CD4-positive, alpha-beta memory T cell (primary cell): ENCODE results near the gene CCDC192. TPM values are rescaled to one million over a fixed set of nuclear protein-coding genes. Genes with fewer than 3 reads are reported as not detected.
"Not testable (repeated sequence)": the region's sequence is repeated elsewhere in the genome, so short reads cannot be mapped to it uniquely, and the experiment has no call there.

Experiments
- CTCF ChIA-PET: fragments of 350-600 bp; sonication (Branson Sonifier 250); formaldehyde crosslinking; loops from one replicate; lab custom pipeline; 2021; ENCODE audit warnings: inconsistent platforms; ENCODE audit not compliant: partially characterized antibody; lab: Charles Lee
- POLR2A ChIA-PET: fragments of 350-600 bp; sonication (Branson Sonifier 250); formaldehyde crosslinking; loops from one replicate; lab custom pipeline; 2021; ENCODE audit not compliant: partially characterized antibody; lab: Charles Lee
- DNase-seq, 5 donors: peaks; one replicate each; pipeline versions ENCODE4 v3.0.0 to v3.0.0-alpha.2; 2020 to 2022; ENCODE audit warnings: mixed read lengths in 1 of 5
- H3K27ac ChIP-seq: one replicate; pipeline ENCODE4 v1.7.0; 2013; ENCODE audit warnings: low read depth, low read length
- H3K27me3 ChIP-seq: 2 replicates; pipeline ENCODE4 v1.7.0; 2013; ENCODE audit warnings: mild to moderate bottlenecking, low read length, moderate library complexity; ENCODE audit not compliant: insufficient read depth
- H3K36me3 ChIP-seq: 2 replicates; pipeline ENCODE4 v1.7.0; 2013; ENCODE audit warnings: mild to moderate bottlenecking, low read length, moderate library complexity; ENCODE audit not compliant: insufficient read depth
- H3K4me1 ChIP-seq: 2 replicates; pipeline ENCODE4 v1.7.0; 2013; ENCODE audit warnings: mild to moderate bottlenecking, low read length, moderate library complexity; ENCODE audit not compliant: insufficient read depth
- H3K4me3 ChIP-seq, 2 donors: one replicate each; pipeline ENCODE4 v1.7.0; 2013; ENCODE audit warnings: low read length in 2 of 2, mild to moderate bottlenecking in 1 of 2
- H3K9me3 ChIP-seq, 2 donors: one replicate each; pipeline ENCODE4 v1.7.0; 2013; ENCODE audit warnings: low read length in 2 of 2, control low read depth in 1 of 2; ENCODE audit not compliant: control insufficient read depth in 1 of 2
- H3K27ac Mint-ChIP-seq, 7 donors: one replicate each; pipeline ENCODE4 v1.8.0; 2020 to 2021; ENCODE audit warnings: mixed read lengths in 7 of 7, mild to moderate bottlenecking in 6 of 7, inconsistent platforms in 3 of 7, moderate library complexity in 3 of 7
- H3K27me3 Mint-ChIP-seq, 2 donors: one replicate each; pipeline ENCODE4 v1.8.0; 2020 to 2021; ENCODE audit warnings: mixed read lengths in 2 of 2
- H3K36me3 Mint-ChIP-seq, 2 donors: one replicate each; pipeline ENCODE4 v1.8.0; 2020 to 2021; ENCODE audit warnings: mixed read lengths in 2 of 2, inconsistent platforms in 1 of 2, mild to moderate bottlenecking in 1 of 2
- H3K4me1 Mint-ChIP-seq, 4 donors: one replicate each; pipeline ENCODE4 v1.8.0; 2020 to 2021; ENCODE audit warnings: mixed read lengths in 4 of 4, mild to moderate bottlenecking in 1 of 4
- H3K4me3 Mint-ChIP-seq, 8 donors: one replicate each; pipeline ENCODE4 v1.8.0; 2020 to 2021; ENCODE audit warnings: mixed read lengths in 8 of 8, mild to moderate bottlenecking in 7 of 8, moderate library complexity in 6 of 8, inconsistent platforms in 3 of 8
- H3K9me3 Mint-ChIP-seq, 8 donors: one replicate each; pipeline ENCODE4 v1.8.0; 2020 to 2021; ENCODE audit warnings: mixed read lengths in 8 of 8, mild to moderate bottlenecking in 5 of 8, inconsistent platforms in 3 of 8, moderate library complexity in 1 of 8
- intact Hi-C: fragments of 100-400 bp; cut with micrococcal nuclease; formaldehyde crosslinking; loops from one replicate; pipeline ENCODE4 v1.15.1; 2023
- polyA plus RNA-seq, 2 donors: library from polyadenylated mRNA; unstranded; fragments of 300-500 nt; fragmentation: Illumina TruSeq; gene quantifications; one replicate each; pipeline ENCODE4 v1.2.3, GENCODE V29; 2021
- total RNA-seq, 2 experiments: library from RNA; stranded (reverse); gene quantifications; one replicate each; pipeline ENCODE4 v1.2.3, GENCODE V29; 2021

Gene CCDC192
- total and polyA plus RNA-seq, 4 experiments from 2014 or later = not detected

- DNase-seq = no peak
- Mint-ChIP-seq H3K27ac (no peak overlapping the region), H3K36me3 (no peaks in the 10 kb centered on the region), H3K27me3 (peaks cover 0 to 2% of the 10 kb centered on the region in 2 donors), H3K4me1 (no peaks in the 10 kb centered on the region), H3K9me3 (no peaks in the 10 kb centered on the region), H3K4me3 (no peak overlapping the region)
- Histone ChIP-seq H3K27ac (no peak overlapping the region), H3K9me3 (no peaks in the 10 kb centered on the region), H3K36me3 (no peaks in the 10 kb centered on the region), H3K4me3 (no peak overlapping the region), H3K27me3 (no peaks in the 10 kb centered on the region), H3K4me1 (no peaks in the 10 kb centered on the region)
- ChIA-PET POLR2A (no interaction called here), CTCF (interaction anchor here (1.1 kb wide), 1 partner anchor 11 kb away, joined by 3 read pairs; no protein-coding TSS in a partner anchor)
- intact Hi-C loops = no loop called here
These were observed 32.0 kb upstream of the CCDC192 start for GRCh38 chr5:127671218-127671617.

DNA sequence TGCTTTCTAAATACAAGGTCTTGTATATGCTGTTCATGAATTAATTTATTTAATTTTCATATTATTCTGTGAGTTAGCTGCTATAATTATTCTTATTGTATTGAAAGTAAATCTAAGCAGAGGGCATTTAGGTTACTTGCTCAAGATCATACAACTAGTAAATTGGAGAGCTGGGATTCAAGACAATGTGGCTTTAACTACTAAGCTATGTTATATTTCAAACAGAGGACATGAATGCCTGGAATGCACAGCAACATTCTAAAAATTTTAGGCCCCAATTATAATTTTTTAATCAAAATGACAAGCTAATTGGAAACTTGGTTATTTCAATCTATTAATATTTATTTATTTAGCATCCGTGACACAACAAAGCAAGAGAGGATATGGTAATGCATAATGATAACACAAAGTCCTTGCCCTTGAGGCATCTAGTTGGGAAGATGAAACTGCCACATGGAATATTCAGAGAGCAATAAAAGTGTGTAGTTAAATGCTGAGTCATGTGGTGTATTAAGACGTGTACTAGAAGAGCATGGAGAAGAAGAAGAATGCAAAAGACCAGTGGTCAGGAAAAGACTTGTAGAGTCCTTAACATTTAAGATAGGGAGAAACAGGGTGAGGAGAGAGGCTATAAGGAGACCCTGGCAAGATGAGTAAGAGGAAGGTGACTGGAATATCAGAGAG lies 29.9 kb upstream of the CCDC192 start:
- Mint-ChIP-seq H3K27ac (no peak overlapping the region), H3K4me3 (no peak overlapping the region), H3K4me1 (no peaks in the 10 kb centered on the region), H3K9me3 (no peaks in the 10 kb centered on the region), H3K27me3 (peaks cover 0 to 2% of the 10 kb centered on the region in 2 donors), H3K36me3 (no peaks in the 10 kb centered on the region)
- Histone ChIP-seq H3K4me3 (no peak overlapping the region), H3K27ac (no peak overlapping the region), H3K27me3 (no peaks in the 10 kb centered on the region), H3K9me3 (no peaks in the 10 kb centered on the region), H3K36me3 (no peaks in the 10 kb centered on the region), H3K4me1 (no peaks in the 10 kb centered on the region)
- intact Hi-C loops = no loop called here
- no peak for DNase-seq
- POLR2A ChIA-PET = no interaction called here
- CTCF ChIA-PET = no interaction called here

- H3K36me3 ChIP-seq, POLR2A ChIA-PET, H3K4me1 Mint-ChIP-seq, DNase-seq, H3K27me3 ChIP-seq, H3K27ac ChIP-seq, H3K27me3 Mint-ChIP-seq, H3K4me3 ChIP-seq, H3K36me3 Mint-ChIP-seq, CTCF ChIA-PET, intact Hi-C loops, H3K27ac Mint-ChIP-seq, H3K4me1 ChIP-seq, H3K9me3 Mint-ChIP-seq, H3K4me3 Mint-ChIP-seq, H3K9me3 ChIP-seq: not testable (repeated sequence)
These were observed 26.2 kb upstream of the CCDC192 start for GRCh38 chr5:127676951-127677350.

- H3K4me3 ChIP-seq, H3K9me3 ChIP-seq, H3K9me3 Mint-ChIP-seq, intact Hi-C loops, H3K27me3 ChIP-seq, H3K4me1 ChIP-seq, H3K27ac ChIP-seq, DNase-seq, H3K27me3 Mint-ChIP-seq, H3K4me3 Mint-ChIP-seq, CTCF ChIA-PET, H3K27ac Mint-ChIP-seq, POLR2A ChIA-PET, H3K36me3 Mint-ChIP-seq, H3K36me3 ChIP-seq, H3K4me1 Mint-ChIP-seq: not testable (repeated sequence)
These were observed 23.4 kb upstream of the CCDC192 start for GRCh38 chr5:127679691-127680330.

DNA sequence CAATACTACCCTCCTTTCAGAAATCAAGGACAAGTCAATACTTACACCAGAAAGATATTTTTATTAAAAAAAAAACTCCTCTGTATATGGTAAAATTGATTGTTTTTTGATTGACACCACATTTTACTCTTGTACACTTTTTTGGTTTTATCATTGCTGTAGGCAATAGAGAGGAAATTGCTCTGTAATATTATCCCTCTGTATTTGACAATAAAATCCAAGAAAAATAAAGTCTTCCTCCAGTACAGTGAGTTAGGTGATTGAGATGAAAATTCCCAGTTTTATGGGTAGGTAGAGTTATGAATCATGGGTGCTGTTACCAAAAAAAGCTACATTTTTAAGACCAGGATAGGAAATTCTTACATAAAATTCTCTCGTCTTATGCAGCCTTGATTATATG lies 22.6 kb upstream of the CCDC192 start:
- no peaks in the 10 kb centered on the region for H3K4me1 Mint-ChIP-seq
- peaks cover 0 to 5% of the 10 kb centered on the region in 2 donors for H3K27me3 Mint-ChIP-seq
- ChIA-PET POLR2A (no interaction called here), CTCF (no interaction called here)
- no peak overlapping the region for H3K4me3 Mint-ChIP-seq
- H3K4me3 ChIP-seq = no peak overlapping the region
- peaks cover 0 to 4% (median 0%) of the 10 kb centered on the region in 8 donors for H3K9me3 Mint-ChIP-seq
- H3K9me3 ChIP-seq = no peaks in the 10 kb centered on the region
- no peak for DNase-seq
- H3K4me1 ChIP-seq = no peaks in the 10 kb centered on the region
- no peak overlapping the region for H3K27ac Mint-ChIP-seq
- no peak overlapping the region for H3K27ac ChIP-seq
- no peaks in the 10 kb centered on the region for H3K36me3 ChIP-seq
- no peaks in the 10 kb centered on the region for H3K27me3 ChIP-seq
- H3K36me3 Mint-ChIP-seq = no peaks in the 10 kb centered on the region
- intact Hi-C loops = no loop called here

GRCh38 chr5:127683008-127683407 lies 20.2 kb upstream of the CCDC192 start:
- DNase-seq = no peak
- Mint-ChIP-seq H3K27me3 (peaks cover 0 to 5% of the 10 kb centered on the region in 2 donors), H3K4me1 (no peaks in the 10 kb centered on the region), H3K36me3 (no peaks in the 10 kb centered on the region), H3K27ac (peak overlapping the region in 1 of 7 donors; percentile 19), H3K4me3 (no peak overlapping the region), H3K9me3 (peaks cover 0 to 4% (median 0%) of the 10 kb centered on the region in 8 donors)
- no peaks in the 10 kb centered on the region for H3K4me1 ChIP-seq
- intact Hi-C loops = no loop called here
- no peak overlapping the region for H3K27ac ChIP-seq
- H3K4me3 ChIP-seq = no peak overlapping the region
- H3K9me3 ChIP-seq = no peaks in the 10 kb centered on the region
- POLR2A ChIA-PET = no interaction called here
- H3K27me3 ChIP-seq = no peaks in the 10 kb centered on the region
- H3K36me3 ChIP-seq = no peaks in the 10 kb centered on the region
- CTCF ChIA-PET = no interaction called here

DNA sequence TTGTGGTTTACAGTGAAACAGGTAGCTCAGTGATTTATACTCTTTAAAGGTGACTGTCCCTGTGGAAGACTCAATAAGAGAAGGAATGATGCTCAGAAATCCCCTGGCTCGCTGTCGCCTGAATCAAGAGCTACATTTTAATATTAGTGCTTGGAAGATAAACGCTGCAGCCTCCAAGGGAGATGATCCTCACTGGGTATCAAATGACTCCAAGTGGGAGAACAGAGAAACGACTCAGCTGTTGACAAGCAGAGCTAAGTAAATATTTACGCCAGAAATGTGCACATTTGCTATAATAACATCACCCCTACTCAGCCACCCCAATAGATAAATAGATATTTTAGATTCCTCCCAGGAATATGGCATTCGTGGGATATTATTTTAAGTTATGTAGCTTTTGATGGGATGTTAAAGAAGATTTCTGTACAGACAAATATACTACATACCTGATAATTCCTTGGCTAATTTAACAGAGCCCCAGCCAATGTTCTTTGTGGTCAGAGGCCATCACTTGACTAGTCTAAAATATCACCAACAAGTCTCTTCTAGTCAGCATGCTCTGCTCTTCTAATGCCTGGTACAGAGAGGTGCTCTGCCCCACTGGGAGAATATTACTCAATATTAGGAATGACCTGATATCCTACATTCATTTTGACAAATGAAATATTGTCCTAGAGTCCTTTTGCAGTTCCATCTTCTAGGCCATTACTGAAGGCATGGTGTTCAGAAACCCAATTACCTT lies 18.3 kb upstream of the CCDC192 start:
- CTCF ChIA-PET = no interaction called here
- Histone ChIP-seq H3K36me3 (no peaks in the 10 kb centered on the region), H3K4me1 (no peaks in the 10 kb centered on the region), H3K27me3 (no peaks in the 10 kb centered on the region), H3K4me3 (no peak overlapping the region), H3K27ac (no peak overlapping the region), H3K9me3 (no peaks in the 10 kb centered on the region)
- Mint-ChIP-seq H3K4me3 (no peak overlapping the region), H3K9me3 (peaks cover 0 to 3% (median 0%) of the 10 kb centered on the region in 8 donors), H3K36me3 (no peaks in the 10 kb centered on the region), H3K27ac (no peak overlapping the region), H3K4me1 (no peaks in the 10 kb centered on the region), H3K27me3 (peaks cover 0 to 5% of the 10 kb centered on the region in 2 donors)
- no peak for DNase-seq
- intact Hi-C loops = no loop called here
- POLR2A ChIA-PET = no interaction called here
